HCT116 (cell line): ENCODE data around the gene MAPKAP1.
A peak's percentile ranks its signal among the peaks of the same experiment; 100 is the strongest.

Experiments
- CBX3 ChIP-seq: IDR thresholded peaks from 2 replicates; pipeline ENCODE4 v1.6.1; 2012; ENCODE audit warnings: low read depth
- CEBPB ChIP-seq: IDR thresholded peaks from 2 replicates; pipeline ENCODE4 v1.6.1; 2012; ENCODE audit warnings: low read depth
- CTCF ChIP-seq, 3 experiments: fragments of 200-600 bp in 1 of 3; sonication (generic) in 1 of 3; IDR thresholded peaks in 2 of 3; conservative IDR thresholded peaks in 1 of 3; 2 replicates each; pipeline ENCODE4 v1.5.1; 2012 to 2017; ENCODE audit warnings: low read depth in 2 of 3, low read length in 2 of 3, antibody characterized with exemption in 1 of 3, borderline replicate concordance in 1 of 3, control low read depth in 1 of 3, mild to moderate bottlenecking in 1 of 3, mixed read lengths in 1 of 3, mixed run types in 1 of 3, moderate library complexity in 1 of 3; ENCODE audit not compliant: insufficient read depth in 1 of 3
- EZH2 ChIP-seq: fragments of 200-600 bp; sonication (generic); IDR thresholded peaks from 2 replicates; pipeline ENCODE4 v1.6.1; 2017; ENCODE audit warnings: antibody characterized with exemption, mixed run types
- EZH2phosphoT487 ChIP-seq: fragments of 200-600 bp; IDR thresholded peaks from 2 replicates; pipeline ENCODE4 v1.6.1; 2018; ENCODE audit warnings: antibody characterized with exemption, borderline replicate concordance
- FOSL1 ChIP-seq: IDR thresholded peaks from 2 replicates; pipeline ENCODE4 v1.6.1; 2012; ENCODE audit warnings: low read depth
- JUND ChIP-seq: IDR thresholded peaks from 2 replicates; pipeline ENCODE4 v1.6.1; 2012
- POLR2AphosphoS5 ChIP-seq: IDR thresholded peaks from 2 replicates; pipeline ENCODE4 v1.6.1; 2011; ENCODE audit warnings: mild to moderate bottlenecking, low read depth, low read length, moderate library complexity
- SP1 ChIP-seq: IDR thresholded peaks from 2 replicates; pipeline ENCODE4 v1.6.1; 2012; ENCODE audit warnings: low read depth
- SRF ChIP-seq: IDR thresholded peaks from 2 replicates; pipeline ENCODE4 v1.6.1; 2012; ENCODE audit warnings: low read depth
- ZBTB33 ChIP-seq: IDR thresholded peaks from 2 replicates; pipeline ENCODE4 v1.6.1; 2011; ENCODE audit warnings: mild to moderate bottlenecking, low read length, moderate library complexity; ENCODE audit not compliant: insufficient replicate concordance; ENCODE audit errors: extremely low read depth

GRCh38 chr9:125495172-125496119 is 211.6 kb downstream of the MAPKAP1 start:
- TF ChIP-seq CTCF (IDR thresholded peaks at IDR 0.05 in 2 of 3, conservative IDR thresholded peaks at IDR 0.05 in 1 of 3; ENCODE audit: borderline replicate concordance in 1 of 3, insufficient read depth in 1 of 3, low read depth in 2 of 3, low read length in 2 of 3): no peak
- TF ChIP-seq CEBPB: no peak
- TF ChIP-seq SRF: no peak
- TF ChIP-seq EZH2: no peak
- TF ChIP-seq FOSL1: peak; percentile 55
- no peak for TF ChIP-seq ZBTB33
- TF ChIP-seq EZH2phosphoT487: no peak
- peak; percentile 30; the same call in 1 of the 2 replicates for TF ChIP-seq JUND
- TF ChIP-seq SP1: no peak
- peak; percentile 12; the same call in 1 of the 2 replicates for TF ChIP-seq CBX3
- no peak for TF ChIP-seq POLR2AphosphoS5
